PC-3 (cell line): Measurements from ENCODE around the gene PDC. TPM values are rescaled to one million over a fixed set of nuclear protein-coding genes. Genes with fewer than 3 reads are reported as not detected.

Experiments used
- ATAC-seq: fragments of 200-7000 bp; cut with Tn5 transposase; 2 replicates; pipeline ENCODE4 v1.9.1; 2020; ENCODE audit warnings: mild to moderate bottlenecking, moderate library complexity
- BruUV-seq: library from RNA; stranded (reverse); fragments of 400-500 nt; replicated peaks from 2 replicates; lab custom pipeline; 2021; lab: Mats Ljungman, UMichigan
- CTCF ChIA-PET: fragments of 300-600 bp; sonication (Branson Sonifier 250); formaldehyde crosslinking; loops from one replicate; lab custom pipeline; 2022; ENCODE audit warnings: antibody characterized with exemption; lab: Charles Lee
- POLR2A ChIA-PET: fragments of 300-600 bp; sonication (Branson Sonifier 250); formaldehyde crosslinking; loops from one replicate; lab custom pipeline; 2022; ENCODE audit warnings: antibody characterized with exemption; ENCODE audit not compliant: unreplicated experiment; lab: Charles Lee
- DNase-seq: peaks from one replicate; pipeline ENCODE4 v3.0.0-alpha.2; 2015
- H2AFZ ChIP-seq: fragments of 300-600 bp; sonication (generic); 2 replicates; pipeline ENCODE4 v1.6.0; 2016; ENCODE audit warnings: antibody characterized with exemption, low read length
- H3F3A ChIP-seq: fragments of 300-600 bp; sonication (generic); one replicate; pipeline ENCODE4 v1.6.0; 2017; ENCODE audit warnings: antibody characterized with exemption, low read length, control low read depth, mild to moderate bottlenecking; ENCODE audit not compliant: unreplicated experiment
- H3K27ac ChIP-seq: fragments of 300-600 bp; sonication (generic); 2 replicates; pipeline ENCODE4 v1.5.1; 2016; ENCODE audit warnings: mild to moderate bottlenecking, low read length
- H3K27me3 ChIP-seq: fragments of 300-600 bp; sonication (generic); 2 replicates; pipeline ENCODE4 v1.6.1; 2016; ENCODE audit warnings: low read length, mixed read lengths
- H3K36me3 ChIP-seq: fragments of 300-600 bp; sonication (generic); 2 replicates; pipeline ENCODE4 v1.6.1; 2016; ENCODE audit warnings: low read depth, mixed run types, low read length, mixed read lengths
- H3K4me1 ChIP-seq: fragments of 300-600 bp; sonication (generic); 2 replicates; pipeline ENCODE4 v1.5.1; 2016; ENCODE audit warnings: low read length; ENCODE audit not compliant: insufficient read depth
- H3K4me2 ChIP-seq: fragments of 300-600 bp; sonication (generic); 2 replicates; pipeline ENCODE4 v1.6.0; 2016; ENCODE audit warnings: low read length
- H3K4me3 ChIP-seq: fragments of 300-600 bp; sonication (generic); 2 replicates; pipeline ENCODE4 v1.5.1; 2016; ENCODE audit warnings: mild to moderate bottlenecking, low read length, mixed read lengths
- H3K79me2 ChIP-seq: fragments of 300-600 bp; sonication (generic); 2 replicates; pipeline ENCODE4 v1.6.1; 2017; ENCODE audit warnings: low read length, mixed read lengths
- H3K9ac ChIP-seq: fragments of 300-600 bp; sonication (generic); 2 replicates; pipeline ENCODE4 v1.6.0; 2016; ENCODE audit warnings: mild to moderate bottlenecking, low read length
- H3K9me2 ChIP-seq: fragments of 300-600 bp; sonication (generic); replicated peaks from 2 replicates; pipeline ENCODE4 v1.6.1; 2016; ENCODE audit warnings: mixed run types, low read length, mixed read lengths
- H3K9me3 ChIP-seq: fragments of 300-600 bp; sonication (generic); 2 replicates; pipeline ENCODE4 v1.6.1; 2016; ENCODE audit warnings: low read length, mixed read lengths
- H4K20me1 ChIP-seq: fragments of 300-600 bp; sonication (generic); 2 replicates; pipeline ENCODE4 v1.6.1; 2016; ENCODE audit warnings: low read length, mixed read lengths
- EZH2 ChIP-seq: fragments of 300-600 bp; sonication (generic); IDR thresholded peaks from one replicate; pipeline ENCODE4 v1.6.1; 2017; ENCODE audit warnings: antibody characterized with exemption, mild to moderate bottlenecking, low read length; ENCODE audit not compliant: unreplicated experiment
- EZH2phosphoT487 ChIP-seq: fragments of 300-600 bp; sonication (generic); IDR thresholded peaks from 2 replicates; pipeline ENCODE4 v1.6.1; 2018; ENCODE audit warnings: mild to moderate bottlenecking, antibody characterized with exemption, low read length, borderline replicate concordance
- intact Hi-C: fragments of 100-400 bp; cut with micrococcal nuclease; formaldehyde crosslinking; loops from 2 replicates; pipeline ENCODE4 v1.9.0; 2023
- total RNA-seq: library from RNA; depleted of rRNA; stranded (reverse); fragments of >200 nt; gene quantifications from 2 replicates; pipeline ENCODE4 v1.2.3, GENCODE V29; 2014
- TF ChIP-seq, protein P1 (sequence below): fragments of 300-600 bp; sonication (generic); conservative IDR thresholded peaks from 2 replicates; pipeline ENCODE4 v1.5.1; 2017; ENCODE audit warnings: antibody characterized with exemption, low read depth, mild to moderate bottlenecking, low read length

The PDC gene
- total RNA-seq, 1 experiment from 2014 or later: not detected

DNA sequence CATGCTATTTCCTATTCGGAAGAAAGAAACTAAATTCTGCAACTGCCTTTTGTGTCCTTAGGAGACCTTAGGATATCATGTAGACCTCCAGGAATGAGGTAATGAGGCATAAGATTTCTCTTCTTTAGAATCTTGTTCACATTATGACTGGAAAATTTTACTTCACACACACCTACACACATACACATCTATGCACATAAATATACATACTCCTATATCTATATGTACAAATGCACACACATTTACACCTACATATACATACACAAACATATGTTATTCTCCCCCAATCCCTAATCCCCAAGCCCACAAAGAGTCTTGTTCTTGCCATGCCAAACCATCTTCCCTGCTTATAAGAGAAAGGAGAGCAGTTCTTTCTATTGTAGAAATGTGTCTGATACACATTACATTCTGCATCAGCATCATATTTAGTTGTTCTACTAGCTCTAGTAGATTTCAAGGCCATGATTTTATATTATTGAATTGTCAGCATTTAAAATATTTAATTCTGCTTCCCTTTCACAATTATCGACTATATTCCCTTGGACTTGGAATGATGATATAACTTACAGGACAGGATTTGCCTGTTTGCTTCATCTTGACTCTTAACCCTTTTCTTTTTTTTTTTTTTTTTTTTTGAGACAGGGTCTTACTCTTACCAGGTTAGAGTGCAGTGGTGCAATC lies 35.4 kb upstream of the PDC start:
- Histone ChIP-seq H2AFZ (no peak overlapping the region), H3F3A (peaks cover 14% of the 10 kb centered on the region)

GRCh38 chr1:186494832-186495271 lies 33.9 kb upstream of the PDC start:
- peak overlapping the region; percentile 95 for H3K27ac ChIP-seq

More for the DNA sequence above, 35.4 kb upstream of the PDC start:
- Histone ChIP-seq H3K9me3 (no peaks in the 10 kb centered on the region), H4K20me1 (no peaks in the 10 kb centered on the region), H3K79me2 (no peaks in the 10 kb centered on the region), H3K27me3 (no peaks in the 10 kb centered on the region), H3K4me3 (no peak overlapping the region), H3K9ac (peak overlapping the region; percentile 62; the same call in 1 of the 2 replicates), H3K27ac (peak overlapping the region; percentile 95), H3K9me2 (no peaks in the 10 kb centered on the region), H3K4me2 (no peak overlapping the region), H3K4me1 (peaks cover 60% of the 10 kb centered on the region), H3K36me3 (no peaks in the 10 kb centered on the region)
- CTCF ChIA-PET: interaction anchor here (0.5 kb wide), 1 partner anchor 77 kb away, joined by 3 read pairs; no protein-coding TSS in a partner anchor
- DNase-seq: no peak
- intact Hi-C loops: no loop called here
- POLR2A ChIA-PET: no interaction called here
- TF ChIP-seq EZH2phosphoT487: no peak
- no peak for TF ChIP-seq EZH2
- TF ChIP-seq, protein P1, sequence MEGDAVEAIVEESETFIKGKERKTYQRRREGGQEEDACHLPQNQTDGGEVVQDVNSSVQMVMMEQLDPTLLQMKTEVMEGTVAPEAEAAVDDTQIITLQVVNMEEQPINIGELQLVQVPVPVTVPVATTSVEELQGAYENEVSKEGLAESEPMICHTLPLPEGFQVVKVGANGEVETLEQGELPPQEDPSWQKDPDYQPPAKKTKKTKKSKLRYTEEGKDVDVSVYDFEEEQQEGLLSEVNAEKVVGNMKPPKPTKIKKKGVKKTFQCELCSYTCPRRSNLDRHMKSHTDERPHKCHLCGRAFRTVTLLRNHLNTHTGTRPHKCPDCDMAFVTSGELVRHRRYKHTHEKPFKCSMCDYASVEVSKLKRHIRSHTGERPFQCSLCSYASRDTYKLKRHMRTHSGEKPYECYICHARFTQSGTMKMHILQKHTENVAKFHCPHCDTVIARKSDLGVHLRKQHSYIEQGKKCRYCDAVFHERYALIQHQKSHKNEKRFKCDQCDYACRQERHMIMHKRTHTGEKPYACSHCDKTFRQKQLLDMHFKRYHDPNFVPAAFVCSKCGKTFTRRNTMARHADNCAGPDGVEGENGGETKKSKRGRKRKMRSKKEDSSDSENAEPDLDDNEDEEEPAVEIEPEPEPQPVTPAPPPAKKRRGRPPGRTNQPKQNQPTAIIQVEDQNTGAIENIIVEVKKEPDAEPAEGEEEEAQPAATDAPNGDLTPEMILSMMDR: no peak
- ATAC-seq: no peak
- BruUV-seq: no TSS peak

More at GRCh38 chr1:186494832-186495271, 33.9 kb upstream of the PDC start:
- ATAC-seq (peak; percentile 35), DNase-seq (peak; percentile 64)
- Histone ChIP-seq H3K79me2 (no peaks in the 10 kb centered on the region), H3K36me3 (no peaks in the 10 kb centered on the region), H3K9ac (peak overlapping the region; percentile 62), H3F3A (peaks cover 14% of the 10 kb centered on the region), H4K20me1 (no peaks in the 10 kb centered on the region), H3K4me3 (no peak overlapping the region), H3K4me2 (peak overlapping the region; percentile 6), H3K4me1 (peaks cover 60% of the 10 kb centered on the region), H2AFZ (0 out of 2 replicates have a peak overlapping the region, but pooled peaks have one; percentile 3), H3K9me2 (no peaks in the 10 kb centered on the region), H3K27me3 (no peaks in the 10 kb centered on the region), H3K9me3 (no peaks in the 10 kb centered on the region)
- ChIA-PET POLR2A (no interaction called here), CTCF (no interaction called here)
- TF ChIP-seq, protein P1: no peak
- no peak for TF ChIP-seq EZH2phosphoT487
- TF ChIP-seq EZH2: no peak
- no TSS peak for BruUV-seq
- intact Hi-C loops: no loop called here
